ENCODE data around the gene SYT2. TPM values are rescaled to one million over a fixed set of nuclear protein-coding genes. Genes with fewer than 3 reads are reported as not detected.

Gene SYT2
- total and polyA plus RNA-seq, 9 of the 15 experiments (the other 6 are each of a cell fraction or from before 2014, with no cell fraction given), result not detected

DNA sequence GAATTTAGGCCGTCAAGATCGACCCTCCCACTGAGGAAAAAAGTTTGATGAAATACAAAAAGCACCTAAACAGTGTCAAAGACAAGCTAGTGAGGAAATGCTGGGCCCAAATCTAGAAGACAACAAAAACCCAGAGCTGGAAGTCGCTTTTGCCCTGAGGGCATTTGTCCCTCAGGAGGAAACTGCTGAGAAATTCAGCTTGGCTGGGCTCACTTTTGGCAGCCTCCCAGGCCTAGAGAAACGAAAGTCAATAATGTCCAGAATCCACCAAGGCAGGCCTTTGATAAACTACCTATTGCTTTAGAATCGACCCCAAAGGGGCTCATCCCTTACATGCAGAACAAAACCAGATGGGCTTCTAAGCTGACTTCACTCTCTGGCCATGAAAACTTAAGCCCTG is 38.9 kb downstream of the SYT2 start:
- no peak for FAIRE-seq
- no TSS peak for BruUV-seq (replicated peaks)
- ChIA-PET POLR2A (interaction anchor here (0.7 to 1.0 kb wide), 2 partner anchors 25 to 340 kb away, joined by 3 to 4 read pairs; no protein-coding TSS in a partner anchor), CTCF (ENCODE audit: low intra/inter-chr PET ratio) (no interaction called here)
- no peak overlapping the region for H3K4me2 ChIP-seq (ENCODE audit: insufficient read depth, low read length)
- H3K4me3 ChIP-seq, result no peak overlapping the region
- in situ Hi-C loops (cut with MboI) (no loop called here), intact Hi-C loops (cut with micrococcal nuclease) (no loop called here)
- no peaks in the 10 kb centered on the region for H3K9me3 ChIP-seq (replicated peaks; ENCODE audit: control insufficient read depth, insufficient read depth, low read depth, low read length)
- H3K27ac ChIP-seq (ENCODE audit: extremely low read depth, low read depth, low read length), result no peak overlapping the region
- TF ChIP-seq, protein P1, sequence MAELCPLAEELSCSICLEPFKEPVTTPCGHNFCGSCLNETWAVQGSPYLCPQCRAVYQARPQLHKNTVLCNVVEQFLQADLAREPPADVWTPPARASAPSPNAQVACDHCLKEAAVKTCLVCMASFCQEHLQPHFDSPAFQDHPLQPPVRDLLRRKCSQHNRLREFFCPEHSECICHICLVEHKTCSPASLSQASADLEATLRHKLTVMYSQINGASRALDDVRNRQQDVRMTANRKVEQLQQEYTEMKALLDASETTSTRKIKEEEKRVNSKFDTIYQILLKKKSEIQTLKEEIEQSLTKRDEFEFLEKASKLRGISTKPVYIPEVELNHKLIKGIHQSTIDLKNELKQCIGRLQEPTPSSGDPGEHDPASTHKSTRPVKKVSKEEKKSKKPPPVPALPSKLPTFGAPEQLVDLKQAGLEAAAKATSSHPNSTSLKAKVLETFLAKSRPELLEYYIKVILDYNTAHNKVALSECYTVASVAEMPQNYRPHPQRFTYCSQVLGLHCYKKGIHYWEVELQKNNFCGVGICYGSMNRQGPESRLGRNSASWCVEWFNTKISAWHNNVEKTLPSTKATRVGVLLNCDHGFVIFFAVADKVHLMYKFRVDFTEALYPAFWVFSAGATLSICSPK (IDR thresholded peaks at IDR 0.05; ENCODE audit: borderline replicate concordance), result no peak
- TF ChIP-seq, protein P2, sequence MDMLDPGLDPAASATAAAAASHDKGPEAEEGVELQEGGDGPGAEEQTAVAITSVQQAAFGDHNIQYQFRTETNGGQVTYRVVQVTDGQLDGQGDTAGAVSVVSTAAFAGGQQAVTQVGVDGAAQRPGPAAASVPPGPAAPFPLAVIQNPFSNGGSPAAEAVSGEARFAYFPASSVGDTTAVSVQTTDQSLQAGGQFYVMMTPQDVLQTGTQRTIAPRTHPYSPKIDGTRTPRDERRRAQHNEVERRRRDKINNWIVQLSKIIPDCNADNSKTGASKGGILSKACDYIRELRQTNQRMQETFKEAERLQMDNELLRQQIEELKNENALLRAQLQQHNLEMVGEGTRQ (CRISPR knock-in tag; IDR thresholded peaks at IDR 0.05), result no peak
- TF ChIP-seq CBX8 (IDR thresholded peaks at IDR 0.05; ENCODE audit: borderline replicate concordance, extremely low read depth, low read depth, low read length, poor library complexity, severe bottlenecking), result no peak
- no peak for TF ChIP-seq POLR2H (tag; IDR thresholded peaks at IDR 0.05; ENCODE audit: low read depth)
- no peak for TF ChIP-seq KAT8 (IDR thresholded peaks at IDR 0.05; ENCODE audit: low read depth)
- no peak for TF ChIP-seq RBM34 (IDR thresholded peaks at IDR 0.05; ENCODE audit: borderline replicate concordance, insufficient read depth, low read length)
- no peak for TF ChIP-seq HBP1 (CRISPR knock-in tag; IDR thresholded peaks at IDR 0.05)
- H3K36me3 ChIP-seq (ENCODE audit: control insufficient read depth, insufficient read depth, low read length), result no peaks in the 10 kb centered on the region
- H3K9ac ChIP-seq (ENCODE audit: insufficient read depth in 1 of 2, low read depth in 2 of 2, low read length in 2 of 2), result no peak overlapping the region
- H4K20me1 ChIP-seq (replicated peaks; ENCODE audit: control insufficient read depth, insufficient read depth, low read length), result no peaks in the 10 kb centered on the region
- DNase-seq (ENCODE audit: extremely low read depth in 1 of 4, low spot score in 3 of 4), result no peak
- no peak overlapping the region for H2AFZ ChIP-seq (ENCODE audit: low read depth, low read length)
- H3K4me1 ChIP-seq (replicated peaks in 1 of 2; ENCODE audit: control insufficient read depth in 2 of 2, insufficient read depth in 2 of 2, low read length in 2 of 2), result no peaks in the 10 kb centered on the region
- H3K27me3 ChIP-seq (ENCODE audit: control insufficient read depth in 2 of 2, insufficient read depth in 2 of 2, low read length in 2 of 2), result peaks cover 21 to 37% of the 10 kb centered on the region in 2 experiments
- 0% methylated on average over 5 of the region's 5 CpGs for WGBS (ENCODE audit: insufficient coverage, low coverage, missing lambda C conversion rate)
- ATAC-seq, result no peak
- no peaks in the 10 kb centered on the region for H3K79me2 ChIP-seq (ENCODE audit: control insufficient read depth, insufficient read depth, low read length)
- H3K9me1 ChIP-seq (ENCODE audit: control insufficient read depth, insufficient read depth, low read length), result no peaks in the 10 kb centered on the region
